ENCODE data around the gene SNRNP25.
"Not testable (repeated sequence)": the region's sequence is repeated elsewhere in the genome, so short reads cannot be mapped to it uniquely, and the experiment has no call there.

SNRNP25 gene

GRCh38 chr16:44655-45054 is 9.0 kb upstream of the SNRNP25 start:
- H3K4me1 ChIP-seq (ENCODE audit: control insufficient read depth, low read depth, low read length) = no peaks in the 10 kb centered on the region
- no peak overlapping the region for H3K27ac ChIP-seq (ENCODE audit: low read length)
- H3K4me3 ChIP-seq (ENCODE audit: low read length) = no peak overlapping the region
- H3K36me3 ChIP-seq (ENCODE audit: control insufficient read depth, low read depth, low read length) = peaks cover 37% of the 10 kb centered on the region
- H3K27me3 ChIP-seq (ENCODE audit: control insufficient read depth, insufficient read depth, low read length) = no peaks in the 10 kb centered on the region
- H3K9me3 ChIP-seq (ENCODE audit: control insufficient read depth, low read depth, low read length) = no peaks in the 10 kb centered on the region
- no peak overlapping the region for H3K9ac ChIP-seq (ENCODE audit: low read length)

- H3K27me3 ChIP-seq (ENCODE audit: control insufficient read depth, insufficient read depth, low read length) = no peaks in the 10 kb centered on the region
- no peaks in the 10 kb centered on the region for H3K4me1 ChIP-seq (ENCODE audit: control insufficient read depth, low read depth, low read length)
- H3K36me3 ChIP-seq (ENCODE audit: control insufficient read depth, low read depth, low read length) = peaks cover 40% of the 10 kb centered on the region
- H3K4me3 ChIP-seq (ENCODE audit: low read length) = no peak overlapping the region
- no peak overlapping the region for H3K9ac ChIP-seq (ENCODE audit: low read length)
- H3K27ac ChIP-seq (ENCODE audit: low read length) = no peak overlapping the region
- H3K9me3 ChIP-seq (ENCODE audit: control insufficient read depth, low read depth, low read length) = no peaks in the 10 kb centered on the region
These were observed 8.2 kb upstream of the SNRNP25 start for GRCh38 chr16:45454-45853.

- not testable (repeated sequence) for H3K4me3 ChIP-seq (ENCODE audit: low read length); H3K27me3 ChIP-seq (ENCODE audit: control insufficient read depth, insufficient read depth, low read length); H3K9ac ChIP-seq (ENCODE audit: low read length); H3K4me1 ChIP-seq (ENCODE audit: control insufficient read depth, low read depth, low read length); H3K27ac ChIP-seq (ENCODE audit: low read length); H3K9me3 ChIP-seq (ENCODE audit: control insufficient read depth, low read depth, low read length)
- H3K36me3 ChIP-seq (ENCODE audit: control insufficient read depth, low read depth, low read length) = peaks cover 50% of the 10 kb centered on the region
These were observed 7.1 kb upstream of the SNRNP25 start for GRCh38 chr16:46510-46909.

- H3K27ac ChIP-seq (ENCODE audit: low read length) = no peak overlapping the region
- no peak overlapping the region for H3K4me3 ChIP-seq (ENCODE audit: low read length)
- H3K9ac ChIP-seq (ENCODE audit: low read length) = no peak overlapping the region
- peaks cover 45% of the 10 kb centered on the region for H3K36me3 ChIP-seq (ENCODE audit: control insufficient read depth, low read depth, low read length)
- H3K27me3 ChIP-seq (ENCODE audit: control insufficient read depth, insufficient read depth, low read length) = no peaks in the 10 kb centered on the region
- no peaks in the 10 kb centered on the region for H3K4me1 ChIP-seq (ENCODE audit: control insufficient read depth, low read depth, low read length)
- no peaks in the 10 kb centered on the region for H3K9me3 ChIP-seq (ENCODE audit: control insufficient read depth, low read depth, low read length)
These were observed 6.4 kb upstream of the SNRNP25 start for GRCh38 chr16:47234-47633.

GRCh38 chr16:50769-51591 is 2.6 kb upstream of the SNRNP25 start:
- Histone ChIP-seq H3K4me3 (ENCODE audit: low read length) (no peak overlapping the region), H3K9ac (ENCODE audit: low read length) (no peak overlapping the region)

GRCh38 chr16:54237-54581 is 581 bp downstream of the SNRNP25 start:
- no peak overlapping the region for H3K27ac ChIP-seq (ENCODE audit: low read length)
- no peaks in the 10 kb centered on the region for H3K9me3 ChIP-seq (ENCODE audit: control insufficient read depth, low read depth, low read length)
- no peaks in the 10 kb centered on the region for H3K27me3 ChIP-seq (ENCODE audit: control insufficient read depth, insufficient read depth, low read length)
- no peaks in the 10 kb centered on the region for H3K4me1 ChIP-seq (ENCODE audit: control insufficient read depth, low read depth, low read length)
- H3K9ac ChIP-seq (ENCODE audit: low read length) = peak overlapping the region; percentile 89
- H3K4me3 ChIP-seq (ENCODE audit: low read length) = peak overlapping the region; percentile 92
- peaks cover 48% of the 10 kb centered on the region for H3K36me3 ChIP-seq (ENCODE audit: control insufficient read depth, low read depth, low read length)

More at GRCh38 chr16:50769-51591, 2.6 kb upstream of the SNRNP25 start:
- Histone ChIP-seq H3K4me1 (ENCODE audit: control insufficient read depth, low read depth, low read length) (no peaks in the 10 kb centered on the region), H3K27ac (ENCODE audit: low read length) (no peak overlapping the region), H3K36me3 (ENCODE audit: control insufficient read depth, low read depth, low read length) (peaks cover 34% of the 10 kb centered on the region), H3K9me3 (ENCODE audit: control insufficient read depth, low read depth, low read length) (no peaks in the 10 kb centered on the region), H3K27me3 (ENCODE audit: control insufficient read depth, insufficient read depth, low read length) (no peaks in the 10 kb centered on the region)

GRCh38 chr16:55571-56136 is 2.0 kb downstream of the SNRNP25 start:
- H3K9ac ChIP-seq (ENCODE audit: low read length) = no peak overlapping the region
- no peak overlapping the region for H3K4me3 ChIP-seq (ENCODE audit: low read length)
- H3K27me3 ChIP-seq (ENCODE audit: control insufficient read depth, insufficient read depth, low read length) = no peaks in the 10 kb centered on the region
- H3K4me1 ChIP-seq (ENCODE audit: control insufficient read depth, low read depth, low read length) = no peaks in the 10 kb centered on the region
- no peak overlapping the region for H3K27ac ChIP-seq (ENCODE audit: low read length)
- peaks cover 44% of the 10 kb centered on the region for H3K36me3 ChIP-seq (ENCODE audit: control insufficient read depth, low read depth, low read length)
- no peaks in the 10 kb centered on the region for H3K9me3 ChIP-seq (ENCODE audit: control insufficient read depth, low read depth, low read length)

- Histone ChIP-seq H3K27me3 (ENCODE audit: control insufficient read depth, insufficient read depth, low read length) (no peaks in the 10 kb centered on the region), H3K4me1 (ENCODE audit: control insufficient read depth, low read depth, low read length) (no peaks in the 10 kb centered on the region), H3K9me3 (ENCODE audit: control insufficient read depth, low read depth, low read length) (no peaks in the 10 kb centered on the region), H3K27ac (ENCODE audit: low read length) (no peak overlapping the region), H3K9ac (ENCODE audit: low read length) (no peak overlapping the region), H3K4me3 (ENCODE audit: low read length) (no peak overlapping the region), H3K36me3 (ENCODE audit: control insufficient read depth, low read depth, low read length) (peaks cover 36% of the 10 kb centered on the region)
These were observed 2.8 kb downstream of the SNRNP25 start for GRCh38 chr16:56231-56927.

- Histone ChIP-seq H3K9me3 (ENCODE audit: control insufficient read depth, low read depth, low read length) (no peaks in the 10 kb centered on the region), H3K4me3 (ENCODE audit: low read length) (no peak overlapping the region), H3K36me3 (ENCODE audit: control insufficient read depth, low read depth, low read length) (peaks cover 35% of the 10 kb centered on the region), H3K9ac (ENCODE audit: low read length) (no peak overlapping the region), H3K27ac (ENCODE audit: low read length) (no peak overlapping the region), H3K27me3 (ENCODE audit: control insufficient read depth, insufficient read depth, low read length) (no peaks in the 10 kb centered on the region), H3K4me1 (ENCODE audit: control insufficient read depth, low read depth, low read length) (no peaks in the 10 kb centered on the region)
These were observed 4.1 kb downstream of the SNRNP25 start for GRCh38 chr16:57711-58110.

- Histone ChIP-seq H3K9ac (ENCODE audit: low read length) (no peak overlapping the region), H3K27me3 (ENCODE audit: control insufficient read depth, insufficient read depth, low read length) (no peaks in the 10 kb centered on the region), H3K4me3 (ENCODE audit: low read length) (no peak overlapping the region), H3K36me3 (ENCODE audit: control insufficient read depth, low read depth, low read length) (peaks cover 35% of the 10 kb centered on the region), H3K9me3 (ENCODE audit: control insufficient read depth, low read depth, low read length) (no peaks in the 10 kb centered on the region), H3K4me1 (ENCODE audit: control insufficient read depth, low read depth, low read length) (no peaks in the 10 kb centered on the region), H3K27ac (ENCODE audit: low read length) (no peak overlapping the region)
These were observed 5.1 kb downstream of the SNRNP25 start for GRCh38 chr16:58491-59439.

- H3K27me3 ChIP-seq (ENCODE audit: control insufficient read depth, insufficient read depth, low read length) = no peaks in the 10 kb centered on the region
- H3K4me1 ChIP-seq (ENCODE audit: control insufficient read depth, low read depth, low read length) = no peaks in the 10 kb centered on the region
- H3K4me3 ChIP-seq (ENCODE audit: low read length) = no peak overlapping the region
- H3K27ac ChIP-seq (ENCODE audit: low read length) = no peak overlapping the region
- no peak overlapping the region for H3K9ac ChIP-seq (ENCODE audit: low read length)
- H3K9me3 ChIP-seq (ENCODE audit: control insufficient read depth, low read depth, low read length) = no peaks in the 10 kb centered on the region
- H3K36me3 ChIP-seq (ENCODE audit: control insufficient read depth, low read depth, low read length) = peaks cover 37% of the 10 kb centered on the region
These were observed 5.9 kb downstream of the SNRNP25 start for GRCh38 chr16:59440-60059.

Measured in iPS-18a (cell line).